Measurements from ENCODE around the gene RAB11FIP3. TPM values are rescaled to one million over a fixed set of nuclear protein-coding genes. Genes with fewer than 3 reads are reported as not detected.

RAB11FIP3 gene
- total and polyA plus RNA-seq, 2 of the 13 experiments (the other 11 are each of a cell fraction or from before 2014, with no cell fraction given): 34.3 to 57.6 TPM

DNA sequence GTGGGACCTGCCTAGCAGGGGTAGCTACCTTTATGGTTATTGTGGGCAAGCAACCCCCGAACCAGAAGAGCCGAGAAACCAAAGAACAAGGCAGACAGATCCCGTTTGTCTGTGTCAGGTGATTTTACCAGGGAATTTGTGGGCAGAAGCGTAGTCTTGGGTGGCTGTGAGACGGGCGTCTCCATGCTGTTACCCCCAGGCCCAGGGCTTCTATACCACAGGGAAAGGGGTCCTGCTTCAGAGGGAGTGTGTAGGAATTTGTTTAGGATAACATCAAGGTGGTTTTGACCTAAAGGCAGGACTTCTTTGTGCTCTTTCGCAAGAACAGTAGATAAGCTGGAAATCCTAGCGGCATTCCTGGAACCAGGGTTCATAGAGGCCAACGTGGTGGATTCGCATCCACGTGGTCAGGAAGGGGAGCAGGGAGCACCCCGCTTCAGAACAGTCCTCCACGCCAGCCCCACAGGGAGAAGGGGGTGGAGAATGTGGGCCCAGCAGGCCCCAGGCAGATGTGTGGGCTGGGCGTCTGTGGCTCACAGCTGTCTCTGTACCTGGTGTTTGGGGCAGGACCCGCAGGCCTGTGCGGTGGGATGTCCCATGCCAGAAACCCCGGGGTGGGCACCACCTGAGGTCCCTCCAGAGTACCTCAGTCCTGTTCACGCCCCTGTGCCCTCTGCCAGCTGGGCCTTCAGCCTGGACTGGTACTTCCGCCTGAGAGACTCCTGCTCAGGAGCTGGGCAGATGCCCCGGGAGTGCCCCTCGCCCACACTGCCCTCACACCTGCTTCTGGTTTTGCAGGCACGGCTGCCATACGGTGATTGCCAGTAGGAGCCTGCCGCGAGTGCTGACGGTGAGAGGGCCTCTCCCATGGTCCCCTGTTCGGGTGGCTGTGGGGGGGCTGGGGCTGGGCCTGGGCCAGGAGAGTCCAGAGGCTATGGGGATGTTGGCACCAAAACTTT lies 19.6 kb upstream of the RAB11FIP3 start (continued):
- no peak for TF ChIP-seq FOXA1 (IDR thresholded peaks at IDR 0.05)
- TF ChIP-seq FOXA1 (CRISPR knock-in tag; IDR thresholded peaks at IDR 0.05): no peak; the same call in 1 of the 2 replicates
- TF ChIP-seq FOXP1 (IDR thresholded peaks at IDR 0.05): no peak
- TF ChIP-seq FOXP1 (CRISPR knock-in tag; IDR thresholded peaks at IDR 0.05): peak; percentile 52; the same call in 1 of the 2 replicates
- no peak for TF ChIP-seq ZNF33A (CRISPR knock-in tag; IDR thresholded peaks at IDR 0.05; ENCODE audit: borderline replicate concordance)
- no peak; the same call in 1 of the 2 replicates for TF ChIP-seq RFXAP (CRISPR knock-in tag; IDR thresholded peaks at IDR 0.05; ENCODE audit: borderline replicate concordance)
- TF ChIP-seq DNMT1 (CRISPR knock-in tag; IDR thresholded peaks at IDR 0.05): no peak
- TF ChIP-seq ARID2 (CRISPR knock-in tag; IDR thresholded peaks at IDR 0.05; ENCODE audit: borderline replicate concordance): no peak; the same call in 1 of the 2 replicates
- peak; percentile 90 for TF ChIP-seq ZSCAN9 (CRISPR knock-in tag; IDR thresholded peaks at IDR 0.05; ENCODE audit: borderline replicate concordance)
- peak; percentile 95 for TF ChIP-seq HDAC1 (CRISPR knock-in tag; IDR thresholded peaks at IDR 0.05)
- TF ChIP-seq, protein P1, sequence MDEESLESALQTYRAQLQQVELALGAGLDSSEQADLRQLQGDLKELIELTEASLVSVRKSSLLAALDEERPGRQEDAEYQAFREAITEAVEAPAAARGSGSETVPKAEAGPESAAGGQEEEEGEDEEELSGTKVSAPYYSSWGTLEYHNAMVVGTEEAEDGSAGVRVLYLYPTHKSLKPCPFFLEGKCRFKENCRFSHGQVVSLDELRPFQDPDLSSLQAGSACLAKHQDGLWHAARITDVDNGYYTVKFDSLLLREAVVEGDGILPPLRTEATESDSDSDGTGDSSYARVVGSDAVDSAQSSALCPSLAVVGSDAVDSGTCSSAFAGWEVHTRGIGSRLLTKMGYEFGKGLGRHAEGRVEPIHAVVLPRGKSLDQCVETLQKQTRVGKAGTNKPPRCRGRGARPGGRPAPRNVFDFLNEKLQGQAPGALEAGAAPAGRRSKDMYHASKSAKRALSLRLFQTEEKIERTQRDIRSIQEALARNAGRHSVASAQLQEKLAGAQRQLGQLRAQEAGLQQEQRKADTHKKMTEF (CRISPR knock-in tag; IDR thresholded peaks at IDR 0.05): peak; percentile 94
- TF ChIP-seq, protein P2, sequence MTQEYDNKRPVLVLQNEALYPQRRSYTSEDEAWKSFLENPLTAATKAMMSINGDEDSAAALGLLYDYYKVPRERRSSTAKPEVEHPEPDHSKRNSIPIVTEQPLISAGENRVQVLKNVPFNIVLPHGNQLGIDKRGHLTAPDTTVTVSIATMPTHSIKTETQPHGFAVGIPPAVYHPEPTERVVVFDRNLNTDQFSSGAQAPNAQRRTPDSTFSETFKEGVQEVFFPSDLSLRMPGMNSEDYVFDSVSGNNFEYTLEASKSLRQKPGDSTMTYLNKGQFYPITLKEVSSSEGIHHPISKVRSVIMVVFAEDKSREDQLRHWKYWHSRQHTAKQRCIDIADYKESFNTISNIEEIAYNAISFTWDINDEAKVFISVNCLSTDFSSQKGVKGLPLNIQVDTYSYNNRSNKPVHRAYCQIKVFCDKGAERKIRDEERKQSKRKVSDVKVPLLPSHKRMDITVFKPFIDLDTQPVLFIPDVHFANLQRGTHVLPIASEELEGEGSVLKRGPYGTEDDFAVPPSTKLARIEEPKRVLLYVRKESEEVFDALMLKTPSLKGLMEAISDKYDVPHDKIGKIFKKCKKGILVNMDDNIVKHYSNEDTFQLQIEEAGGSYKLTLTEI (CRISPR knock-in tag; conservative IDR thresholded peaks at IDR 0.05): no peak
- TF ChIP-seq ZNF766 (CRISPR knock-in tag; IDR thresholded peaks at IDR 0.05; ENCODE audit: borderline replicate concordance): no peak
- peak; percentile 71; the same call in 1 of the 2 replicates for TF ChIP-seq TBX2 (CRISPR knock-in tag; IDR thresholded peaks at IDR 0.05; ENCODE audit: borderline replicate concordance)
- peak; percentile 32; the same call in 1 of the 2 replicates for TF ChIP-seq FOXJ3 (CRISPR knock-in tag; IDR thresholded peaks at IDR 0.05; ENCODE audit: borderline replicate concordance)
- no peak for TF ChIP-seq ZNF879 (CRISPR knock-in tag; IDR thresholded peaks at IDR 0.05)
- TF ChIP-seq, protein P3, sequence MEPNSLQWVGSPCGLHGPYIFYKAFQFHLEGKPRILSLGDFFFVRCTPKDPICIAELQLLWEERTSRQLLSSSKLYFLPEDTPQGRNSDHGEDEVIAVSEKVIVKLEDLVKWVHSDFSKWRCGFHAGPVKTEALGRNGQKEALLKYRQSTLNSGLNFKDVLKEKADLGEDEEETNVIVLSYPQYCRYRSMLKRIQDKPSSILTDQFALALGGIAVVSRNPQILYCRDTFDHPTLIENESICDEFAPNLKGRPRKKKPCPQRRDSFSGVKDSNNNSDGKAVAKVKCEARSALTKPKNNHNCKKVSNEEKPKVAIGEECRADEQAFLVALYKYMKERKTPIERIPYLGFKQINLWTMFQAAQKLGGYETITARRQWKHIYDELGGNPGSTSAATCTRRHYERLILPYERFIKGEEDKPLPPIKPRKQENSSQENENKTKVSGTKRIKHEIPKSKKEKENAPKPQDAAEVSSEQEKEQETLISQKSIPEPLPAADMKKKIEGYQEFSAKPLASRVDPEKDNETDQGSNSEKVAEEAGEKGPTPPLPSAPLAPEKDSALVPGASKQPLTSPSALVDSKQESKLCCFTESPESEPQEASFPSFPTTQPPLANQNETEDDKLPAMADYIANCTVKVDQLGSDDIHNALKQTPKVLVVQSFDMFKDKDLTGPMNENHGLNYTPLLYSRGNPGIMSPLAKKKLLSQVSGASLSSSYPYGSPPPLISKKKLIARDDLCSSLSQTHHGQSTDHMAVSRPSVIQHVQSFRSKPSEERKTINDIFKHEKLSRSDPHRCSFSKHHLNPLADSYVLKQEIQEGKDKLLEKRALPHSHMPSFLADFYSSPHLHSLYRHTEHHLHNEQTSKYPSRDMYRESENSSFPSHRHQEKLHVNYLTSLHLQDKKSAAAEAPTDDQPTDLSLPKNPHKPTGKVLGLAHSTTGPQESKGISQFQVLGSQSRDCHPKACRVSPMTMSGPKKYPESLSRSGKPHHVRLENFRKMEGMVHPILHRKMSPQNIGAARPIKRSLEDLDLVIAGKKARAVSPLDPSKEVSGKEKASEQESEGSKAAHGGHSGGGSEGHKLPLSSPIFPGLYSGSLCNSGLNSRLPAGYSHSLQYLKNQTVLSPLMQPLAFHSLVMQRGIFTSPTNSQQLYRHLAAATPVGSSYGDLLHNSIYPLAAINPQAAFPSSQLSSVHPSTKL (CRISPR knock-in tag; IDR thresholded peaks at IDR 0.05): peak; percentile 93
- no peak for TF ChIP-seq ZNF891 (CRISPR knock-in tag; IDR thresholded peaks at IDR 0.05)
- peak; percentile 86; the same call in 1 of the 2 replicates for TF ChIP-seq SMYD3 (CRISPR knock-in tag; IDR thresholded peaks at IDR 0.05)
- TF ChIP-seq ZNF136 (CRISPR knock-in tag; IDR thresholded peaks at IDR 0.05; ENCODE audit: low read depth): 0 out of 2 replicates have a peak, but pooled peaks have one; percentile 26
- peak; percentile 88 for TF ChIP-seq ZBTB7B (CRISPR knock-in tag; IDR thresholded peaks at IDR 0.05)
- peak; percentile 84; the same call in 1 of the 2 replicates for TF ChIP-seq ZNF782 (CRISPR knock-in tag; IDR thresholded peaks at IDR 0.05; ENCODE audit: borderline replicate concordance)
- TF ChIP-seq ZFY (CRISPR knock-in tag; IDR thresholded peaks at IDR 0.05): peak; percentile 61
- TF ChIP-seq NCOA2 (CRISPR knock-in tag; IDR thresholded peaks at IDR 0.05): peak; percentile 99
